Epithelial cell of esophagus (primary cell): Measurements from ENCODE around the gene SOSTDC1.

Experiments
- DNase-seq: peaks from one replicate; pipeline ENCODE4 v3.0.0; 2010; ENCODE audit warnings: low read depth
- H3K4me3 ChIP-seq: 2 replicates; pipeline ENCODE4 v1.5.1; 2011; ENCODE audit warnings: mild to moderate bottlenecking, low read length, control low read depth
- TF ChIP-seq, protein P1 (sequence below): IDR thresholded peaks from 2 replicates; pipeline ENCODE4 v1.5.1; 2011; ENCODE audit warnings: low read depth, mild to moderate bottlenecking, low read length, control low read depth, inconsistent platforms; ENCODE audit not compliant: insufficient read depth; ENCODE audit errors: missing control alignments

Gene SOSTDC1

DNA sequence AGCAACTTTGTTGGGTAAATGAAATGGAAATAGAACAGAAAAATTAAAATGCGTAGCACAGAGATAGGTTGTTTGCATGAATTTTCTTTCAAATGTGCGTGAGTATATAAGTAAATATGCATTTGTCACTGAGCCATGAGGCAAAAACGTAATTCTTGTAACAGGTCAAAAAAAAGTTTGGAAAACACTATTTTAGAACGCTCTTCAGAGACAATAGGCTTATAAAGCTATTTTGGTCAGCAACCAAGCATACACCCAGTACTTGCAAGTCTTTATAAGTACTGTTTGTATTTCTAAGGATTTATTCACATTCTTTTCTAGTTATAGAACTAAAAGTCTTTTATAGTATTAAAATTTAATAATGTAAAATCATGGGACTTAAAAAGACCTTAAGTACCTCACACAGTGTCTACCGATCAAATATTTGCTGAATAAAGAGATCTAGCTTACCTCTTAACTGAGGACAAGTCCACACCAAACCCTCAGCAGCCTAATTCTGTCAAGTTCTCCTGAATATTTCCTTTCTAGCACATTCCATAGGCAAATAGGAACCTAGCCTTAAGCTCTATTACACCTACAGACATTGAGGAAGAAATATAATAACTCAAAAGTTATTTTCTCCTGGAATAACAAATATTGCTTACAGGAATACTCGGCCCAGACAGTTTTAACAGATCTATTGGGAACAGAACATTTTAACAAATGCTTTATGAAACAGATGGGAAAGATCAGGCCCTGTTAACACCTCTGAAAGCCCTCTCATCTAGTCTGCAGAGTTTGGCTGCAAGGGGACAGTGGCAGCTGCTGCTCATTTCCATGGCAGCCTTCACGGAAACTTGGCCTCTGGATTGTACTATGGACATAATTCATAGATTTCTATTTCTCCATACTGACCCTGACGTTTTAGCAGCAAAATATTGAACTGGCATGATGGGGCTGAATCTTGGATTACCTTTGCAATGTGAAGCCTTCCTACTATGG lies 53.0 kb downstream of the SOSTDC1 start:
- H3K4me3 ChIP-seq: no peak overlapping the region
- TF ChIP-seq, protein P1, sequence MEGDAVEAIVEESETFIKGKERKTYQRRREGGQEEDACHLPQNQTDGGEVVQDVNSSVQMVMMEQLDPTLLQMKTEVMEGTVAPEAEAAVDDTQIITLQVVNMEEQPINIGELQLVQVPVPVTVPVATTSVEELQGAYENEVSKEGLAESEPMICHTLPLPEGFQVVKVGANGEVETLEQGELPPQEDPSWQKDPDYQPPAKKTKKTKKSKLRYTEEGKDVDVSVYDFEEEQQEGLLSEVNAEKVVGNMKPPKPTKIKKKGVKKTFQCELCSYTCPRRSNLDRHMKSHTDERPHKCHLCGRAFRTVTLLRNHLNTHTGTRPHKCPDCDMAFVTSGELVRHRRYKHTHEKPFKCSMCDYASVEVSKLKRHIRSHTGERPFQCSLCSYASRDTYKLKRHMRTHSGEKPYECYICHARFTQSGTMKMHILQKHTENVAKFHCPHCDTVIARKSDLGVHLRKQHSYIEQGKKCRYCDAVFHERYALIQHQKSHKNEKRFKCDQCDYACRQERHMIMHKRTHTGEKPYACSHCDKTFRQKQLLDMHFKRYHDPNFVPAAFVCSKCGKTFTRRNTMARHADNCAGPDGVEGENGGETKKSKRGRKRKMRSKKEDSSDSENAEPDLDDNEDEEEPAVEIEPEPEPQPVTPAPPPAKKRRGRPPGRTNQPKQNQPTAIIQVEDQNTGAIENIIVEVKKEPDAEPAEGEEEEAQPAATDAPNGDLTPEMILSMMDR: no peak
- DNase-seq: no peak
